M059J (cell line): ENCODE measurements around the gene PER3. TPM values are rescaled to one million over a fixed set of nuclear protein-coding genes. Genes with fewer than 3 reads are reported as not detected.
A peak's percentile ranks its signal among the peaks of the same experiment; 100 is the strongest.

Experiments used
- DNase-seq: peaks from one replicate; pipeline ENCODE4 v3.0.0-alpha.2; 2012; ENCODE audit warnings: low read depth
- total RNA-seq: library from RNA; depleted of rRNA; stranded (reverse); fragments of >200 nt; shearing (Covaris generic); gene quantifications from 2 replicates; pipeline ENCODE4 v1.2.3, GENCODE V29; 2014; rRNA removed

PER3 gene
- total RNA-seq, 1 experiment from 2014 or later: 16.8 TPM

GRCh38 chr1:7871136-7871535 is 87.0 kb downstream of the PER3 start:
- no peak for DNase-seq

- DNase-seq: no peak
Measured at GRCh38 chr1:7873801-7874795, 90.0 kb downstream of the PER3 start.

GRCh38 chr1:7878027-7878426 is 93.9 kb downstream of the PER3 start:
- no peak for DNase-seq

GRCh38 chr1:7879228-7879627 is 95.1 kb downstream of the PER3 start:
- no peak for DNase-seq

DNA sequence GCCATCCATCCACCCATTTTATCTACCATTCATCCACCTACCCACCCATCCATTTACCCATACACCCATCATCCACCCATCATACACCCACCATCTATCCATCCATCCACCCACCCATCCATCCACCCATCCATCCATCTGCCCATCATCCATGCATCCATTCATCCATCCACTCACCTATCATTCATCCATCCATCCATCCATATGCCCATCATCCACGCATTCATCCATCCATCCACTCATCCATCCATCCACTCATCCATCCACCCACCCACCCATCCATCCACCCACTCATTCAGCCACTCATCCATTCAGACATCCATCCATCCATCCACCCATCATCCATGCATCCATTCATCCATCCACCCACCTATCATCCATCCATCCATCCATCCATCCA is 100.7 kb downstream of the PER3 start:
- no peak for DNase-seq

DNA sequence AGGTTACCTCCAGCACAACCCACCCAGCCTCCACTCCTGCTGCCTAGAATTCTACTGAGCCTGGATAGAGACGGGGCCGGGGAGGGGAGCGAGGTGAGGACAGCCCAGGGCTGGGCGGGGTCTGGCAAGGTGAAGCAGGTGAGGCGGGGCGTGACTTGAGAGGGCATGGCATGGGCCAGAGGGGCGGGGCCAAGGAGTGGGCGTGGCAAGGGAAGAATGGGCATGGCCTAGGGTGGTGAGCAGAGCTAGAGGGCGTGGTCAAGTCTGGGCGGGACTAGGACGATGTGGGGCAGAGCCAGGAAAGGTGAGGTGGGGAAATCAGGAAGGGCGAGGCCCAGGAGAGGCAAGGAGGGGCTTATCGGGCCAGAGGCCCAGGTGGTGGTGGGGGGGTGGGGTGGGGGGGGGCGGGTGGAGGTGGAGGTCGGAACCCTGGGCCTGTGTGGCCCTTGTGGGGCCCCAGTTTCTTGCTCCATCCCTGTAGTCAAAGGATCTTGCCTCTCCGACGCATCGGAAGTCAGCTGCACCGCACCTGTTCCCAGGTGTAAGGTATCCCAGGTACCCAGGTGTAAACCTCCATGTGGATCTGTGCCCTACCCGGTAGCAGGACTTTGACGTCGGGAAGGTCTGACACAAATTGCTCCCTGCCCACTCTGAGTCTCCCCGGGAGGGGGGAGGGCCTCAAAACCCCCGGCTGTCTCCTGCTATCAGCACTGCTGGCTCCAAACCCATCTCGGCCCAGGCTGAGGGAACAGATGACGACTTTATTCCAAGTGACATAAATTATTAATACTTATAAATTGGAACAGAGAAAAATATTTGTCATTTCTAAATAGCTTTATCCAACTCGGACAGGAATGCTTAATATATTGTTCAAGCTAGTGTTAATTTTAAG is 101.7 kb downstream of the PER3 start:
- DNase-seq: no peak

GRCh38 chr1:7886405-7886745 is 102.3 kb downstream of the PER3 start:
- DNase-seq: peak; percentile 81

DNA sequence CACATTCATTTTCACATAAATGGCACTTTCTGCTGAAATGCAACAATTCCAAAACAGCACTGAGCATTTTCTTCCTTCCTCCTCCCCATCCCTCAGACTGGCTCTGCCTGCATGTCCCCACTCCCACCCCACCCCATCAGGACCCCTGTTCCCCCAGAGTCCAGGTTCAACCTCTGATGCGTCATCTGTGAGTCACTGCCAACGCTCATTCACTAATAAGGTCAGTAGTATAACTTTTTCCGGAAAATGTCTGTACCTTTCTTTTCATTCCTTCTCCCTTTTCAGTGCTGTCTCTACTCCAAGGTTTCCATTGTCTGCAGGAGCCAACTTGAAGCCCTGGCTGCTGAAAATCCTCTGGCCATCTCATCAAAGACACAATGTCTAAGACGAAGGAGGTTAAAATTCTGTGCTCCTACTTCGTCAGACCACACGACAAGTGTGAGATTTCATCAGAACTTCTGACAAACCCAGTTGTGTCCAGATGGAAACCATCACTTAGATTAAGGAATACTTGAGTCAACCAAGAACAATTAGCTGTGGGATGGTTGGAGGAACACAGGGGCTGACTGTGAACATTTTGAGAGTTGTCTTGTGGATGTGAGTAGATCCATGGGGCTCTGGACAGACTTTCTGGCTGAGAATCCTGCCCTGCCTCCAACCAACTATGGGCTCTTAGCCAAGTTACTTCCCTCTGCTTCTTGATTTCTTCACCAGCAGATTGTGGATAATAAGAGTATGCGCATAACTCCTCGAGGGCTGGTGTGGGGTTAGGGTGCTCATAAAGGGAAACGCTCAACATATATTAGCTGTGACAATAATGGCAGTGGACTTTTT is 104.4 kb downstream of the PER3 start:
- peak; percentile 61 for DNase-seq

- no peak for DNase-seq
Measured at GRCh38 chr1:7890853-7891252, 106.8 kb downstream of the PER3 start.

GRCh38 chr1:7891804-7892203 is 107.7 kb downstream of the PER3 start:
- no peak for DNase-seq

GRCh38 chr1:7893529-7894180 is 109.6 kb downstream of the PER3 start:
- DNase-seq: peak; percentile 90

Other genes with a start within 250 kb of the PER3 start
- 146 and 198 TPM in 2 replicates for gene VAMP3, start 13.0 kb upstream of the PER3 start, total RNA-seq
- gene UTS2, start 68.8 kb downstream of the PER3 start, total RNA-seq: 0.05 TPM in 1 of 2 replicates, not detected in the other
- 10.5 and 11.0 TPM in 2 replicates for gene TNFRSF9, start 156.5 kb downstream of the PER3 start, total RNA-seq
- 231 and 297 TPM in 2 replicates for gene PARK7, start 177.4 kb downstream of the PER3 start, total RNA-seq
- gene ERRFI1, start 242.0 kb downstream of the PER3 start, total RNA-seq: 127 and 146 TPM in 2 replicates